GM12878 (cell line): ENCODE data around the gene UNCX. TPM values are rescaled to one million over a fixed set of nuclear protein-coding genes. Genes with fewer than 3 reads are reported as not detected.
A peak's percentile ranks its signal among the peaks of the same experiment; 100 is the strongest.

Source experiments
- ATAC-seq: fragments of 200-7000 bp; cut with Tn5 transposase; 3 replicates; pipeline ENCODE4 v1.9.1; 2020; ENCODE audit warnings: mild to moderate bottlenecking, moderate library complexity
- BruUV-seq: library from RNA; stranded (reverse); fragments of 400-500 nt; replicated peaks from 2 replicates; lab custom pipeline; 2021; lab: Mats Ljungman, UMichigan
- CTCF ChIA-PET: fragments of 300-600 bp; sonication (Branson Sonifier 250); formaldehyde crosslinking; extraction: SDS; loops from one replicate; lab custom pipeline; 2021; ENCODE audit warnings: inconsistent platforms; lab: Yijun Ruan, JAX
- POLR2A ChIA-PET: fragments of 350-600 bp; formaldehyde crosslinking; extraction: SDS; loops from one replicate; lab custom pipeline; 2021; ENCODE audit warnings: inconsistent platforms; lab: Charles Lee
- RAD21 ChIA-PET: fragments of 300-600 bp; sonication (Branson Sonifier 250); formaldehyde crosslinking; loops from one replicate; lab custom pipeline; 2023; ENCODE audit warnings: antibody characterized with exemption; ENCODE audit not compliant: unreplicated experiment; lab: Charles Lee
- SMC1A ChIA-PET: fragments of 300-600 bp; sonication (Branson Sonifier 250); formaldehyde crosslinking; loops from one replicate; lab custom pipeline; 2023; ENCODE audit not compliant: unreplicated experiment, uncharacterized antibody; lab: Charles Lee
- DNase-seq: peaks from one replicate; pipeline ENCODE4 v3.0.0-alpha.2; 2011; ENCODE audit warnings: low read depth, low spot score
- FAIRE-seq: peaks from 3 replicates; lab custom pipeline; 2011; peaks lifted over from hg19 to GRCh38; lab: Jason Lieb, UNC
- H2AFZ ChIP-seq: 2 replicates; pipeline ENCODE4 v1.6.0; 2011; ENCODE audit warnings: low read depth, low read length, control low read depth; ENCODE audit not compliant: control insufficient read depth
- H3K27ac ChIP-seq: 2 replicates; pipeline ENCODE4 v1.5.1; 2011; ENCODE audit warnings: control low read depth; ENCODE audit not compliant: control insufficient read depth, insufficient read depth
- H3K27me3 ChIP-seq, 2 experiments: replicated peaks in 1 of 2; 2 replicates each; pipeline versions ENCODE4 v1.6.0 to v1.6.1; 2011; ENCODE audit warnings: low read length in 1 of 2; ENCODE audit not compliant: control insufficient read depth in 2 of 2, insufficient read depth in 2 of 2
- H3K36me3 ChIP-seq, 2 experiments: 2 replicates each; pipeline ENCODE4 v1.5.1; 2011; ENCODE audit warnings: low read length in 1 of 2; ENCODE audit not compliant: control insufficient read depth in 2 of 2, insufficient read depth in 2 of 2
- H3K4me1 ChIP-seq: 2 replicates; pipeline ENCODE4 v1.6.1; 2011; ENCODE audit warnings: mild to moderate bottlenecking, low read length, moderate library complexity, mixed read lengths; ENCODE audit not compliant: control insufficient read depth, insufficient read depth
- H3K4me2 ChIP-seq: 2 replicates; pipeline ENCODE4 v1.6.0; 2011; ENCODE audit warnings: control low read depth; ENCODE audit not compliant: control insufficient read depth, insufficient read depth
- H3K4me3 ChIP-seq: fragments of 200-600 bp; sonication (generic); 2 replicates; pipeline ENCODE4 v1.5.1; 2016
- H3K79me2 ChIP-seq: 2 replicates; pipeline ENCODE4 v1.6.0; 2011; ENCODE audit warnings: low read length; ENCODE audit not compliant: control insufficient read depth, insufficient read depth
- H3K9ac ChIP-seq: 2 replicates; pipeline ENCODE4 v1.8.0; 2011; ENCODE audit warnings: low read length, control low read depth, mixed read lengths; ENCODE audit not compliant: control insufficient read depth, insufficient read depth
- H3K9me3 ChIP-seq: replicated peaks from 3 replicates; pipeline ENCODE4 v1.5.1; 2011; ENCODE audit warnings: mild to moderate bottlenecking, low read length; ENCODE audit not compliant: control insufficient read depth, insufficient read depth
- H4K20me1 ChIP-seq: 2 replicates; pipeline ENCODE4 v1.6.0; 2011; ENCODE audit not compliant: control insufficient read depth, insufficient read depth
- CBX3 ChIP-seq: fragments of 200-600 bp; sonication (generic); IDR thresholded peaks from 2 replicates; pipeline ENCODE4 v1.6.1; 2016; ENCODE audit warnings: low read depth, borderline replicate concordance
- CHD4 ChIP-seq: fragments of 200-600 bp; sonication (generic); IDR thresholded peaks from 2 replicates; pipeline ENCODE4 v1.6.1; 2016; ENCODE audit warnings: mild to moderate bottlenecking
- E4F1 ChIP-seq: fragments of 450-650 bp; IDR thresholded peaks from 2 replicates; pipeline ENCODE4 v1.6.1; 2018; ENCODE audit warnings: borderline replicate concordance, mild to moderate bottlenecking; ENCODE audit not compliant: partially characterized antibody
- ETV6 ChIP-seq, 2 experiments: fragments of 450-650 bp in 1 of 2; IDR thresholded peaks in 1 of 2; conservative IDR thresholded peaks in 1 of 2; 2 replicates each; pipeline ENCODE4 v1.6.1; 2014; ENCODE audit warnings: antibody characterized with exemption in 1 of 2, borderline replicate concordance in 1 of 2, low read depth in 1 of 2, mild to moderate bottlenecking in 1 of 2, moderate library complexity in 1 of 2
- JUNB ChIP-seq: IDR thresholded peaks from 2 replicates; pipeline ENCODE4 v1.6.1; 2016; ENCODE audit warnings: antibody characterized with exemption, mild to moderate bottlenecking
- MYB ChIP-seq: fragments of 150-350 bp; IDR thresholded peaks from 2 replicates; pipeline ENCODE4 v1.6.1; 2014; ENCODE audit warnings: mild to moderate bottlenecking, low read depth, low read length, borderline replicate concordance
- RELB ChIP-seq: fragments of 450-650 bp; IDR thresholded peaks from 2 replicates; pipeline ENCODE4 v1.6.1; 2017; ENCODE audit warnings: low read depth, mild to moderate bottlenecking, moderate library complexity
- SUPT20H ChIP-seq: IDR thresholded peaks from 2 replicates; pipeline ENCODE4 v1.6.1; 2011; ENCODE audit warnings: low read depth, mild to moderate bottlenecking, low read length, moderate library complexity, borderline replicate concordance; ENCODE audit not compliant: control insufficient read depth
- ZNF217 ChIP-seq: fragments of 450-650 bp; IDR thresholded peaks from 2 replicates; pipeline ENCODE4 v1.6.1; 2017; ENCODE audit warnings: antibody characterized with exemption, mild to moderate bottlenecking
- ZNF384 ChIP-seq: IDR thresholded peaks from 2 replicates; pipeline ENCODE4 v1.6.1; 2012; ENCODE audit warnings: low read depth, mild to moderate bottlenecking, low read length, improper control_type of control experiment, borderline replicate concordance
- WGBS: methylation state at CpG from one replicate; pipeline ENCODE4 v1.1.6; 2016; ENCODE audit warnings: low lambda C conversion rate; ENCODE audit not compliant: insufficient replicate concordance, insufficient coverage; ENCODE audit errors: missing lambda C conversion rate; 5-methylcytosine and 5-hydroxymethylcytosine counted together
- in situ Hi-C: fragments of 300-500 bp; cut with MboI; formaldehyde crosslinking; loops from 9 replicates; pipeline ENCODE4 v1.14.3; 2018; ENCODE audit warnings: mixed read lengths
- intact Hi-C: fragments of 100-400 bp; cut with micrococcal nuclease; formaldehyde crosslinking; loops from one replicate; pipeline ENCODE4 v1.14.2; 2022; ENCODE audit not compliant: unreplicated experiment
- polyA plus RNA-seq, 11 experiments: library from polyadenylated mRNA; depleted of rRNA in 4 of 11; unstranded in 6 of 11; stranded (reverse) in 5 of 11; fragments of >200 nt; fragmentation: Nextera tagmentation in 4 of 11; fragmentation: Illumina TruSeq in 1 of 11; extraction: Ambion mirVana in 4 of 11; extraction: Trizol in 1 of 11; gene quantifications; 1 replicate in 1 of 11; 2 replicates in 10 of 11; pipeline versions ENCODE4 v1.2.1 to v1.2.3, GENCODE V29; 2011 to 2016; ENCODE audit warnings: inconsistent platforms in 2 of 11, missing spikeins in 2 of 11, low read depth in 1 of 11
- total RNA-seq, 4 experiments: library from RNA; depleted of rRNA in 3 of 4; stranded (reverse); fragments of >200 nt in 3 of 4; fragmentation: Illumina TruSeq in 1 of 4; extraction: Trizol in 1 of 4; gene quantifications; 2 replicates each; pipeline versions ENCODE4 v1.2.1 to v1.2.3, GENCODE V29; 2013 to 2021

The UNCX gene
- total and polyA plus RNA-seq, 10 of the 15 experiments (the other 5 are each of a cell fraction or from before 2014, with no cell fraction given), result not detected

GRCh38 chr7:1188720-1189294, 43.9 kb upstream of the UNCX start:
- H3K4me1 ChIP-seq, result no peaks in the 10 kb centered on the region
- ChIA-PET CTCF (interaction anchor here (0.9 to 1.0 kb wide), 2 partner anchors 12 kb away, joined by 3 to 5 read pairs; no protein-coding TSS in a partner anchor), RAD21 (no interaction called here), POLR2A (no interaction called here), SMC1A (interaction anchor here (0.5 to 0.9 kb wide), 2 partner anchors 13 to 50 kb away, joined by 3 read pairs; a partner anchor contains a TSS)
- FAIRE-seq (no peak), ATAC-seq (no peak), DNase-seq (no peak)
- H2AFZ ChIP-seq, result no peak overlapping the region
- in situ Hi-C loops (no loop called here), intact Hi-C loops (no loop called here)
- no peaks in the 10 kb centered on the region for H4K20me1 ChIP-seq
- no TSS peak for BruUV-seq
- no peak overlapping the region for H3K27ac ChIP-seq
- no peaks in the 10 kb centered on the region; a peak in 1 of 4 replicates for H3K27me3 ChIP-seq
- no peaks in the 10 kb centered on the region for H3K36me3 ChIP-seq
- H3K4me2 ChIP-seq, result no peak overlapping the region
- 66% methylated on average over 5 of the region's 6 CpGs for WGBS
- TF ChIP-seq CHD4 (no peak), CBX3 (no peak), JUNB (no peak), ETV6 (conservative IDR thresholded peaks at IDR 0.05 in 1 of 2, IDR thresholded peaks at IDR 0.05 in 1 of 2; ENCODE audit: borderline replicate concordance in 1 of 2, low read depth in 1 of 2) (peak in 1 of 2 experiments; percentile 56; a peak in 1 of 4 replicates)
- H3K9ac ChIP-seq, result no peak overlapping the region
- no peak overlapping the region for H3K4me3 ChIP-seq
- no peaks in the 10 kb centered on the region for H3K9me3 ChIP-seq
- no peaks in the 10 kb centered on the region for H3K79me2 ChIP-seq

GRCh38 chr7:1189986-1190772, 42.5 kb upstream of the UNCX start:
- no peaks in the 10 kb centered on the region for H3K79me2 ChIP-seq
- no TSS peak for BruUV-seq
- H3K4me1 ChIP-seq, result no peaks in the 10 kb centered on the region
- H3K4me3 ChIP-seq, result no peak overlapping the region
- no peaks in the 10 kb centered on the region for H3K36me3 ChIP-seq
- ATAC-seq (no peak), FAIRE-seq (no peak), DNase-seq (no peak)
- intact Hi-C loops, result no loop called here
- H3K9me3 ChIP-seq, result no peaks in the 10 kb centered on the region
- ChIA-PET RAD21 (no interaction called here), SMC1A (no interaction called here), CTCF (interaction anchor here (0.5 to 0.9 kb wide), 2 partner anchors 13 to 101 kb away, joined by 3 read pairs; no protein-coding TSS in a partner anchor), POLR2A (no interaction called here)
- no peaks in the 10 kb centered on the region; a peak in 2 of 4 replicates for H3K27me3 ChIP-seq
- H3K9ac ChIP-seq, result no peak overlapping the region
- no peak overlapping the region for H3K4me2 ChIP-seq
- no peaks in the 10 kb centered on the region for H4K20me1 ChIP-seq
- no peak overlapping the region for H3K27ac ChIP-seq
- 69% methylated on average over 10 of the region's 10 CpGs for WGBS
- no peak overlapping the region for H2AFZ ChIP-seq
- in situ Hi-C loops, result no loop called here
- no peak for TF ChIP-seq ZNF217
- TF ChIP-seq MYB, result no peak
- TF ChIP-seq E4F1, result no peak
- no peak for TF ChIP-seq CHD4
- no peak for TF ChIP-seq RELB
- no peak for TF ChIP-seq ETV6 (conservative IDR thresholded peaks at IDR 0.05 in 1 of 2, IDR thresholded peaks at IDR 0.05 in 1 of 2; ENCODE audit: borderline replicate concordance in 1 of 2, low read depth in 1 of 2)
- no peak for TF ChIP-seq ZNF384
- no peak for TF ChIP-seq SUPT20H
